Neural crest cell (in vitro differentiated cells): ENCODE measurements around the gene AAGAB. TPM values are rescaled to one million over a fixed set of nuclear protein-coding genes. Genes with fewer than 3 reads are reported as not detected.
"Not testable (repeated sequence)": the region's sequence is repeated elsewhere in the genome, so short reads cannot be mapped to it uniquely, and the experiment has no call there.

Experiments used
- DNase-seq: peaks from one replicate; pipeline ENCODE4 v3.0.0; 2021; ENCODE audit warnings: low read depth, mixed read lengths, low spot score
- H3K27ac Mint-ChIP-seq: one replicate; pipeline ENCODE4 v1.8.0; 2021; ENCODE audit warnings: mild to moderate bottlenecking, mixed read lengths; ENCODE audit not compliant: unreplicated experiment
- H3K27me3 Mint-ChIP-seq: 2 replicates; pipeline ENCODE4 v1.8.0; 2021; ENCODE audit warnings: low read depth, mild to moderate bottlenecking, mixed read lengths
- H3K36me3 Mint-ChIP-seq: 2 replicates; pipeline ENCODE4 v1.8.0; 2021; ENCODE audit warnings: low read depth, mild to moderate bottlenecking, mixed read lengths
- H3K4me1 Mint-ChIP-seq: 2 replicates; pipeline ENCODE4 v1.8.0; 2021; ENCODE audit warnings: mixed read lengths
- H3K4me3 Mint-ChIP-seq: one replicate; pipeline ENCODE4 v1.8.0; 2021; ENCODE audit warnings: mild to moderate bottlenecking, mixed read lengths
- H3K9me3 Mint-ChIP-seq: 2 replicates; pipeline ENCODE4 v1.8.0; 2021; ENCODE audit warnings: mixed read lengths
- CTCF ChIP-seq: fragments of 200-600 bp; sonication (generic); conservative IDR thresholded peaks from 2 replicates; pipeline ENCODE4 v1.5.0; 2021; ENCODE audit warnings: antibody characterized with exemption, mild to moderate bottlenecking
- total RNA-seq: library from RNA; stranded (reverse); gene quantifications from 2 replicates; pipeline ENCODE4 v1.2.1, GENCODE V29; 2021

AAGAB gene
- total RNA-seq, 1 donor from 2014 or later = 54.9 TPM

GRCh38 chr15:67296188-67296587, 41.7 kb upstream of the AAGAB start:
- DNase-seq = no peak

GRCh38 chr15:67290319-67290718, 35.9 kb upstream of the AAGAB start:
- Mint-ChIP-seq H3K27me3 (no peaks in the 10 kb centered on the region), H3K4me1 (no peaks in the 10 kb centered on the region), H3K4me3 (no peak overlapping the region), H3K36me3 (peaks cover 4% of the 10 kb centered on the region), H3K9me3 (peaks cover 2% of the 10 kb centered on the region), H3K27ac (no peak overlapping the region)
- DNase-seq = no peak
- TF ChIP-seq CTCF = no peak

More at GRCh38 chr15:67296188-67296587, 41.7 kb upstream of the AAGAB start:
- H3K36me3 Mint-ChIP-seq = no peaks in the 10 kb centered on the region
- no peak overlapping the region for H3K4me3 Mint-ChIP-seq
- no peaks in the 10 kb centered on the region for H3K27me3 Mint-ChIP-seq
- H3K4me1 Mint-ChIP-seq = no peaks in the 10 kb centered on the region
- peak overlapping the region; percentile 0 for H3K27ac Mint-ChIP-seq
- H3K9me3 Mint-ChIP-seq = no peaks in the 10 kb centered on the region
- no peak for TF ChIP-seq CTCF

GRCh38 chr15:67286400-67286799, 31.9 kb upstream of the AAGAB start:
- H3K36me3 Mint-ChIP-seq, H3K27me3 Mint-ChIP-seq, H3K4me3 Mint-ChIP-seq, DNase-seq, H3K4me1 Mint-ChIP-seq, H3K27ac Mint-ChIP-seq, H3K9me3 Mint-ChIP-seq: not testable (repeated sequence)

- not testable (repeated sequence) for H3K4me3 Mint-ChIP-seq, H3K27ac Mint-ChIP-seq, H3K9me3 Mint-ChIP-seq, H3K36me3 Mint-ChIP-seq, H3K27me3 Mint-ChIP-seq, H3K4me1 Mint-ChIP-seq, DNase-seq
These were observed 31.2 kb upstream of the AAGAB start for GRCh38 chr15:67285625-67286024.

- Mint-ChIP-seq H3K9me3 (peaks cover 10% of the 10 kb centered on the region), H3K36me3 (peaks cover 5% of the 10 kb centered on the region), H3K4me1 (peaks cover 4% of the 10 kb centered on the region), H3K4me3 (no peak overlapping the region), H3K27ac (no peak overlapping the region), H3K27me3 (no peaks in the 10 kb centered on the region)
- TF ChIP-seq CTCF = no peak
- DNase-seq = no peak
These were observed 27.3 kb upstream of the AAGAB start for GRCh38 chr15:67281714-67282113.

GRCh38 chr15:67280217-67280616, 25.8 kb upstream of the AAGAB start:
- DNase-seq = no peak
- peaks cover 4% of the 10 kb centered on the region for H3K4me1 Mint-ChIP-seq
- H3K36me3 Mint-ChIP-seq = no peaks in the 10 kb centered on the region
- peaks cover 6% of the 10 kb centered on the region for H3K9me3 Mint-ChIP-seq
- H3K27ac Mint-ChIP-seq = no peak overlapping the region
- H3K4me3 Mint-ChIP-seq = no peak overlapping the region
- no peak for TF ChIP-seq CTCF
- H3K27me3 Mint-ChIP-seq = no peaks in the 10 kb centered on the region

GRCh38 chr15:67276666-67277065, 22.2 kb upstream of the AAGAB start:
- H3K27me3 Mint-ChIP-seq = no peaks in the 10 kb centered on the region

More at GRCh38 chr15:67276666-67277065, 22.2 kb upstream of the AAGAB start:
- peaks cover 4% of the 10 kb centered on the region for H3K4me1 Mint-ChIP-seq
- no peak overlapping the region for H3K4me3 Mint-ChIP-seq
- H3K27ac Mint-ChIP-seq = no peak overlapping the region
- no peak for TF ChIP-seq CTCF
- peaks cover 3% of the 10 kb centered on the region for H3K36me3 Mint-ChIP-seq
- H3K9me3 Mint-ChIP-seq = peaks cover 8% of the 10 kb centered on the region
- DNase-seq = no peak
